GM18502 (cell line): ENCODE measurements around the gene AGBL5.
"Not testable (repeated sequence)": the region's sequence is repeated elsewhere in the genome, so short reads cannot be mapped to it uniquely, and the experiment has no call there.

Experiments used
- ATAC-seq: cut with Tn5 transposase; IDR thresholded peaks from one replicate; pipeline ENCODE4 v1.9.1; 2021; ENCODE audit warnings: mild to moderate bottlenecking; ENCODE audit not compliant: unreplicated experiment, poor library complexity

AGBL5 gene

DNA sequence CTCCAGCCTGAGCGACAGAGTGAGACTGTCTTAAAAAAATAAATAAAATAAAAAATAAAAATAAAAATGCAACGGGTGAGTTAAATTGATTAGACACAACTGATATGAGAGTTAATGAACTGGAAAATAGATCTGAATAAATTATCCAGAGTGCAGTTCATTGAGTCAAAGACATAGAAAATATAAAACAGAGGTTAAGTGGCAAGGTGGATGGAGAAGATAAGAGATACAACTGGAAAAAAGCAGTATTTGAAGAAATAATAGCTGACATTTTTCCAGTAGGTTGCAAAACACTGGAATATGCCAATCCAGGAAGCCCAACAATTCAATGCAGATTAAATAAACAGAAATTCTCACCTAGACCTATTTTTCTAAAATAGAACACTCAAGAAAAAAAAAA, 56.8 kb downstream of the AGBL5 start:
- no peak for ATAC-seq

- no peak for ATAC-seq
Measured at GRCh38 chr2:27109083-27109482, 57.6 kb downstream of the AGBL5 start.

- ATAC-seq: not testable (repeated sequence)
Measured at GRCh38 chr2:27110603-27111352, 59.3 kb downstream of the AGBL5 start.

DNA sequence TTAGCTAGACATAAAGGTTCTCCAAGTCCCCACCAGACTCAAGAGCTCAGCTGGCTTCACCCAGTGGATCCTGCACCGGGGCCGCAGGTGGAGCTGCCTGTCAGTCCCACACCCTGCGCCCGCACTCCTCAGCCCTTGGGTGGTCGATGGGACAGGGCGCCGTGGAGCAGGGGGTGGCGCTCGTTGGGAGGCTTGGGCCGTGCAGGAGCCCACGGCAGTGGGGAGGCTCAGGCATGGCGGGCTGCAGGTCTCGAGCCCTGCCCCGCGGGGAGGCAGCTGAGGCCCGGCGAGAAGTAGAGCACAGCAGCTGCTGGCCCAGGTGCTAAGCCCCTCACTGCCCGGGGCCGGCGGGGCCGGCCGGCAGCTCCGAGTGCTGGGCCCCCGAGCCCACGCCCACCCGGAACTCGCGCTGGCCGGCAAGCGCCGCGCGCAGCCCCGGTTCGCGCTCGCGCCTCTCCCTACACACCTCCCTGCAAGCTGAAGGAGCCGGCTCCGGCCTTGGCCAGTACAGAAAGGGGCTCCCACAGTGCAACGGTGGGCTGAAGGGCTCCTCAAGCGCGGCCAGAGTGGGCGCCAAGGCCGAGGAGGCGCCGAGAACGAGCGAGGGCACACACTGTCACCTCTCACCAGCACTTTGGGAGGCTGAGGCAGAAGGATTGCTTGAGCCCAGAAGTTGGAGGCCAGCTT, 60.1 kb downstream of the AGBL5 start:
- ATAC-seq: not testable (repeated sequence)

- no peak for ATAC-seq
Measured at GRCh38 chr2:27115519-27115918, 64.1 kb downstream of the AGBL5 start.

GRCh38 chr2:27117995-27118524, 66.6 kb downstream of the AGBL5 start:
- no peak for ATAC-seq

DNA sequence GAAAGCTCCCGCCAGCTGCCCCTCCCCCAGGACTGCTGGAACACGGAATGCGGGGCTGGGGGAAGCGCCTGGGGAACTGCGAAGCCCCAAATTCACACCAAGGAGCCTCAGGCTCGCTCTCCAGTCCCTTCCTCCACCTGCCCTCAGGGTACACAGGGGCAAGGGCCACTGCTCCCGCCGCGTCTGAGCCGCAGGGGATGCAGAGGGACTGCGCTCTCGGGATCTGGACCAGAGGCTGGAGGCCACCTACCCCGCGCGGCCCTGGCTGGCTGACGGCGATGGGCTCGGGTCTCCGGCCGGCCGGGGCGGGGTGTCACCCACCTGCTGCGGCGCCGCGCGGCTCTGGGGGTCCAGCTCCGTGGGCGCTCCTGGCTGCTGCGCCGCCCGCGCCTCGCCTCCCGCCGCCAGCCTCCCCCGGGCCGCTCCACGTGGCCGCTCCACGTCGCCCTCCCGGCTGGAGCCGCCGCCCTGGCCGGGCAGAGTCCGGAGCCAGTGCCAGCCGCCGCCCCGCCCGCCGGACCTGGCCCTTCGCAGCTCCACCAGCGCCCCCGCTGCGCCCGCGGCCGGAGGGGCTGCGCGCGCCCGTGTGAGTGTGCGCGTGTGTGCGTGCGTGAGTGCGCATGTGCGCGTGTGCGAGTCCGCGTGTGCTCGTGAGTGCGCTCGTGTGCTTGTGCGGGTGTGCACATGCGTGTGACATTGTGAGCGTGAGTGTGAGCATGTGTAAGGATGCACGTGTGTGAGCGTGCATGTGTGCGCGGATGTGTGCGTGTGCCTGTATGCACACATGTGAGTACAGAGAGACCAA, 67.3 kb downstream of the AGBL5 start, which contains the start of gene CGREF1:
Gene CGREF1 (minus strand): TSS at position 604 of the 805 bp plus-strand sequence. CDS start 14,762 bp downstream, outside the sequence.
- no peak for ATAC-seq

- ATAC-seq: not testable (repeated sequence)
Measured at GRCh38 chr2:27119330-27119670, 67.8 kb downstream of the AGBL5 start.
